Activated CD4-positive, alpha-beta memory T cell treated with anti-CD3 and anti-CD28 coated beads for 36 hours (primary cell): ENCODE measurements around the gene CD300LD. TPM values are rescaled to one million over a fixed set of nuclear protein-coding genes. Genes with fewer than 3 reads are reported as not detected.
A peak's percentile ranks its signal among the peaks of the same experiment; 100 is the strongest.

Experiments used
- CTCF ChIA-PET: fragments of 350-600 bp; sonication (Branson Sonifier 250); formaldehyde crosslinking; loops from one replicate; lab custom pipeline; 2021; ENCODE audit warnings: antibody characterized with exemption, inconsistent platforms; lab: Charles Lee
- POLR2A ChIA-PET: fragments of 350-600 bp; sonication (Branson Sonifier 250); formaldehyde crosslinking; loops from one replicate; lab custom pipeline; 2021; ENCODE audit warnings: antibody characterized with exemption; lab: Charles Lee
- DNase-seq: peaks from one replicate; pipeline ENCODE4 v3.0.0-alpha.2; 2020
- H3K27ac Mint-ChIP-seq: one replicate; pipeline ENCODE4 v1.8.0; 2021; ENCODE audit warnings: mixed read lengths
- H3K27me3 Mint-ChIP-seq: one replicate; pipeline ENCODE4 v1.8.0; 2021; ENCODE audit warnings: mixed read lengths
- H3K36me3 Mint-ChIP-seq: one replicate; pipeline ENCODE4 v1.8.0; 2021; ENCODE audit warnings: mixed read lengths
- H3K4me1 Mint-ChIP-seq: one replicate; pipeline ENCODE4 v1.8.0; 2021; ENCODE audit warnings: low read depth, mixed read lengths
- H3K4me3 Mint-ChIP-seq: one replicate; pipeline ENCODE4 v1.8.0; 2021; ENCODE audit warnings: mild to moderate bottlenecking, mixed read lengths
- H3K9me3 Mint-ChIP-seq: one replicate; pipeline ENCODE4 v1.8.0; 2021; ENCODE audit warnings: mixed read lengths
- intact Hi-C: fragments of 100-400 bp; cut with micrococcal nuclease; formaldehyde crosslinking; loops from one replicate; pipeline ENCODE4 v1.15.1; 2023
- total RNA-seq, 2 experiments: library from RNA; stranded (reverse); gene quantifications; one replicate each; pipeline ENCODE4 v1.2.3, GENCODE V29; 2021

Gene CD300LD
- total RNA-seq, 2 experiments from 2014 or later, result not detected

GRCh38 chr17:74547736-74548135 is 44.3 kb downstream of the CD300LD start:
- intact Hi-C loops, result no loop called here
- CTCF ChIA-PET, result no interaction called here
- H3K9me3 Mint-ChIP-seq, result no peaks in the 10 kb centered on the region
- POLR2A ChIA-PET, result no interaction called here
- peaks cover 6% of the 10 kb centered on the region for H3K4me1 Mint-ChIP-seq
- H3K36me3 Mint-ChIP-seq, result no peaks in the 10 kb centered on the region
- no peak overlapping the region for H3K27ac Mint-ChIP-seq
- no peak overlapping the region for H3K4me3 Mint-ChIP-seq
- peaks cover 7% of the 10 kb centered on the region for H3K27me3 Mint-ChIP-seq
- peak; percentile 55 for DNase-seq

GRCh38 chr17:74547264-74547663 is 44.8 kb downstream of the CD300LD start:
- Mint-ChIP-seq H3K27ac (no peak overlapping the region), H3K27me3 (peaks cover 7% of the 10 kb centered on the region), H3K4me3 (no peak overlapping the region), H3K36me3 (no peaks in the 10 kb centered on the region), H3K9me3 (no peaks in the 10 kb centered on the region), H3K4me1 (peaks cover 6% of the 10 kb centered on the region)
- intact Hi-C loops, result no loop called here
- no peak for DNase-seq
- ChIA-PET CTCF (no interaction called here), POLR2A (no interaction called here)

GRCh38 chr17:74546586-74546985 is 45.5 kb downstream of the CD300LD start:
- ChIA-PET POLR2A (no interaction called here), CTCF (no interaction called here)
- H3K4me3 Mint-ChIP-seq, result no peak overlapping the region
- H3K9me3 Mint-ChIP-seq, result no peaks in the 10 kb centered on the region
- H3K36me3 Mint-ChIP-seq, result no peaks in the 10 kb centered on the region
- DNase-seq, result no peak
- peaks cover 6% of the 10 kb centered on the region for H3K4me1 Mint-ChIP-seq
- intact Hi-C loops, result no loop called here
- peaks cover 7% of the 10 kb centered on the region for H3K27me3 Mint-ChIP-seq
- H3K27ac Mint-ChIP-seq, result no peak overlapping the region

GRCh38 chr17:74545843-74546230 is 46.2 kb downstream of the CD300LD start, which contains the start of gene CD300C:
CD300C (minus strand) TSS chr17:74546115; CDS start chr17:74545782, 333 bp downstream.
- H3K27ac Mint-ChIP-seq, result no peak within 1 kb of the TSS
- no peaks in the 10 kb centered on the region for H3K9me3 Mint-ChIP-seq
- peak; percentile 17 for DNase-seq
- intact Hi-C loops, result no loop called here
- peaks cover 6% of the 10 kb centered on the region for H3K4me1 Mint-ChIP-seq
- peaks cover 7% of the 10 kb centered on the region for H3K27me3 Mint-ChIP-seq
- POLR2A ChIA-PET, result no interaction called here
- H3K36me3 Mint-ChIP-seq, result no peaks in the 10 kb centered on the region
- CTCF ChIA-PET, result interaction anchor here (0.5 kb wide), 1 partner anchor 166 kb away, joined by 4 read pairs; no protein-coding TSS in a partner anchor
- H3K4me3 Mint-ChIP-seq, result no peak within 1 kb of the TSS

GRCh38 chr17:74544991-74545842 is 46.9 kb downstream of the CD300LD start:
- intact Hi-C loops, result no loop called here
- no peak overlapping the region for H3K27ac Mint-ChIP-seq
- CTCF ChIA-PET, result interaction anchor here (0.5 kb wide), 1 partner anchor 166 kb away, joined by 4 read pairs; no protein-coding TSS in a partner anchor
- no peaks in the 10 kb centered on the region for H3K36me3 Mint-ChIP-seq
- peaks cover 6% of the 10 kb centered on the region for H3K4me1 Mint-ChIP-seq
- POLR2A ChIA-PET, result no interaction called here
- no peak for DNase-seq
- no peaks in the 10 kb centered on the region for H3K9me3 Mint-ChIP-seq
- peaks cover 7% of the 10 kb centered on the region for H3K27me3 Mint-ChIP-seq
- H3K4me3 Mint-ChIP-seq, result no peak overlapping the region

GRCh38 chr17:74543891-74544760 is 48.0 kb downstream of the CD300LD start:
- Mint-ChIP-seq H3K27me3 (peaks cover 5% of the 10 kb centered on the region), H3K4me3 (no peak overlapping the region), H3K9me3 (no peaks in the 10 kb centered on the region), H3K36me3 (no peaks in the 10 kb centered on the region), H3K4me1 (peaks cover 6% of the 10 kb centered on the region), H3K27ac (no peak overlapping the region)
- intact Hi-C loops, result no loop called here
- DNase-seq, result no peak
- ChIA-PET CTCF (no interaction called here), POLR2A (no interaction called here)

GRCh38 chr17:74543406-74543805 is 48.7 kb downstream of the CD300LD start:
- no peak overlapping the region for H3K4me3 Mint-ChIP-seq
- ChIA-PET POLR2A (no interaction called here), CTCF (no interaction called here)
- H3K9me3 Mint-ChIP-seq, result no peaks in the 10 kb centered on the region
- DNase-seq, result no peak
- H3K36me3 Mint-ChIP-seq, result no peaks in the 10 kb centered on the region
- intact Hi-C loops, result no loop called here
- peaks cover 6% of the 10 kb centered on the region for H3K4me1 Mint-ChIP-seq
- no peak overlapping the region for H3K27ac Mint-ChIP-seq
- peaks cover 2% of the 10 kb centered on the region for H3K27me3 Mint-ChIP-seq

GRCh38 chr17:74542727-74543383 is 49.2 kb downstream of the CD300LD start:
- Mint-ChIP-seq H3K36me3 (no peaks in the 10 kb centered on the region), H3K27me3 (peaks cover 2% of the 10 kb centered on the region), H3K27ac (no peak overlapping the region), H3K4me1 (peaks cover 2% of the 10 kb centered on the region), H3K9me3 (no peaks in the 10 kb centered on the region), H3K4me3 (no peak overlapping the region)
- intact Hi-C loops, result no loop called here
- ChIA-PET POLR2A (no interaction called here), CTCF (interaction anchor here (1.3 kb wide), 1 partner anchor 13 kb away, joined by 3 read pairs; no protein-coding TSS in a partner anchor)
- no peak for DNase-seq

- Mint-ChIP-seq H3K9me3 (no peaks in the 10 kb centered on the region), H3K4me1 (no peaks in the 10 kb centered on the region), H3K4me3 (no peak overlapping the region), H3K27me3 (no peaks in the 10 kb centered on the region), H3K27ac (no peak overlapping the region), H3K36me3 (no peaks in the 10 kb centered on the region)
- ChIA-PET CTCF (interaction anchor here (1.3 kb wide), 1 partner anchor 12 kb away, joined by 3 read pairs; no protein-coding TSS in a partner anchor), POLR2A (no interaction called here)
- no peak for DNase-seq
- intact Hi-C loops, result no loop called here
These were observed 49.9 kb downstream of the CD300LD start for GRCh38 chr17:74542166-74542565.

GRCh38 chr17:74541176-74542111 is 50.6 kb downstream of the CD300LD start:
- H3K4me3 Mint-ChIP-seq, result no peak overlapping the region
- no peak overlapping the region for H3K27ac Mint-ChIP-seq
- H3K9me3 Mint-ChIP-seq, result no peaks in the 10 kb centered on the region
- DNase-seq, result no peak
- ChIA-PET POLR2A (no interaction called here), CTCF (interaction anchor here (1.3 kb wide), 1 partner anchor 12 kb away, joined by 3 read pairs; no protein-coding TSS in a partner anchor)
- H3K27me3 Mint-ChIP-seq, result no peaks in the 10 kb centered on the region
- intact Hi-C loops, result no loop called here
- H3K36me3 Mint-ChIP-seq, result no peaks in the 10 kb centered on the region
- no peaks in the 10 kb centered on the region for H3K4me1 Mint-ChIP-seq

GRCh38 chr17:74539281-74539820 is 52.7 kb downstream of the CD300LD start:
- intact Hi-C loops, result no loop called here
- Mint-ChIP-seq H3K4me3 (no peak overlapping the region), H3K4me1 (no peaks in the 10 kb centered on the region), H3K36me3 (no peaks in the 10 kb centered on the region), H3K27me3 (peaks cover 4% of the 10 kb centered on the region), H3K27ac (no peak overlapping the region), H3K9me3 (no peaks in the 10 kb centered on the region)
- CTCF ChIA-PET, result interaction anchor here (0.9 kb wide), 1 partner anchor 160 kb away, joined by 3 read pairs; no protein-coding TSS in a partner anchor
- POLR2A ChIA-PET, result no interaction called here
- DNase-seq, result no peak
